Cerebellar cortex (tissue), 1 donor: ENCODE measurements around the gene DNAH17.
"Not testable (repeated sequence)": the region's sequence is repeated elsewhere in the genome, so short reads cannot be mapped to it uniquely, and the experiment has no call there.

ENCODE experiments used
- DNase-seq: peaks from one replicate; pipeline ENCODE4 v3.0.0-alpha.2; 2015; ENCODE audit warnings: low spot score

Gene DNAH17

DNA sequence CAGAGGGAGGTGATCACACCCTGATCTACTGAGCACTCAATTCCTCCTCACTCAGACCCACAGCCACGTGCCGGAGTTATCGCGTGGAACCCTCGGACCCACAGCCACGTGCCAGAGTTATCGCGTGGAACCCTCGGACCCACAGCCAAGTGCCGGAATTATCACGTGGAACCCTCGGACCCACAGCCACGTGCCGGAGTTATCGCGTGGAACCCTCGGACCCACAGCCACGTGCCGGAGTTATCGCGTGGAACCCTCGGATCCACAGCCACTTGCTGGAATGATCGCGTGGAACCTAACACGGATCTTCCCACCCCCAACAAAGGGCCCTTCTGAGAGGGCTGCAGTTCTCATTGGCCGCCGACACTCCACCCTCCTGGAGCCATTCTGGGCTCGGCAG lies 101.0 kb downstream of the DNAH17 start:
- DNase-seq, result no peak

DNA sequence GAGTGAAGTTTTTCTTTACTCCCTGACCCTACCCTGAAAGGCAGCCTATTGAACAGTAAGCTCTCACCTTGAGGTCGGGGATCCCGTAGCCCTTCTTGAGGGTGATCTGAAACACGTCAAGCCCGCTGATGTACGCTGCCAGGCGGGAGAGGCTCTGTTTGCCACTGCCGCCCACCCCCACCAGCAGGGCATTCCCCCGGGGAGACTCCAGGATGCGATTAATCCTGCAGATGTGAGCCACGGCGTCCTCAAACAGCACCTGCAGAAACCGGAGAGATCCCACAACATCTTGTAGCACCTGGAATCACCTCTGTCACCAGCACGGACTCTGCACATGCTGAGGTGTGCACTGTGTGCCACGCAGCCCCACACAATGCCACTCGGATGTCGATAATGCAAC lies 102.0 kb downstream of the DNAH17 start:
- DNase-seq, result no peak

DNA sequence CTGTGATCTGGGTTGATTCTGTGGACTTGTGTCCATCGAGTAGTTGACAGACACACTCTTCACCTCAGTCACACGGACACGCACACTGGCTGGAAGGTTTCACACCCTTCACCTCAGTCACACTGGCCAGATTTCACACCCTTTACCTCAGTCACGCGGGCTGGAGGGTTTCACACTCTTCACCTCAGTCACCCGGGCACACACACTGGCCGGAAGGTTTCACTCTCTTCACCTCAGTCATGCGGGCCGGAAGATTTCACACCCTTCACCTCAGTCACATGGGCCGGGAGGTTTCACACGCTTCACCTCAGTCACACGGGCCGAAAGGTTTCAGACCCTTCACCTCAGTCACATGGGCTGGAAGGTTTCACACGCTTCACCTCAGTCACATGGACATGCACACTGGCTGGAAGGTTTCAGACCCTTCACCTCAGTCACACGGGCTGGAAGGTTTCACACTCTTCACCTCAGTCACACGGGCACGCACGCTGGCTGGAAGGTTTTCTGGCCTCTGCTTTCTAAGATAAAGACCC lies 102.5 kb downstream of the DNAH17 start:
- no peak for DNase-seq

DNA sequence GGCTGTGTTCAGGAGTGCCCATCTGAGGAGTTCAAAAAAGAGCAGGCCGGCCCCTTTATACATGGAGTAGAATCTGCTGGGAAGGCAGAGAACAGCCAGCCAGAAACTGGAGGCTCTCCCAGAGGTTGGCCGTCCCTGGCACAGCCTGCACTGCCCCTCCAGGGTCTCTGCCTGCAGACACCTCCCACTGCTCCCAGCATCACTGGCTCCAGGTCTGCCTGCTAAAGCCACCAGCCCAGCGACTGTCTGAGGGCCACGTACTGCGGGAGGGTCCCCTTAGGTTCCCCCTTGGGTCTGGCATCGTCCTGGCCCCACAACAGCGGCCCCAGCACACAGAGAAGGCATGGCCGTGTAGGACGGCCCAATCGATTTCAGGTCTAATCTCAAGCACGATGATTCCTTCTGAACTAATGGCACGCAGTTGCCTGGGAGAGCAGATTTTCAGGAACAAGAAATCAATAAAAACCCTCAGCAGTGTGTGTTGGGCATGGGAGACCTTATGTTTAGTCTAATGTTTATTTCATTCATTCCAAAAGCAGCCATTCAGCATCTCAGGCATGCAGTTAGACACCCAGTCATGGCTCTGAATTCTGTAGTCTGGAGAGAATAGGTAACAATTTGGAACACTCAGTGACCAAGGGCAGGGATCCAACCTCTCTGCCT lies 103.1 kb downstream of the DNAH17 start:
- no peak for DNase-seq

DNA sequence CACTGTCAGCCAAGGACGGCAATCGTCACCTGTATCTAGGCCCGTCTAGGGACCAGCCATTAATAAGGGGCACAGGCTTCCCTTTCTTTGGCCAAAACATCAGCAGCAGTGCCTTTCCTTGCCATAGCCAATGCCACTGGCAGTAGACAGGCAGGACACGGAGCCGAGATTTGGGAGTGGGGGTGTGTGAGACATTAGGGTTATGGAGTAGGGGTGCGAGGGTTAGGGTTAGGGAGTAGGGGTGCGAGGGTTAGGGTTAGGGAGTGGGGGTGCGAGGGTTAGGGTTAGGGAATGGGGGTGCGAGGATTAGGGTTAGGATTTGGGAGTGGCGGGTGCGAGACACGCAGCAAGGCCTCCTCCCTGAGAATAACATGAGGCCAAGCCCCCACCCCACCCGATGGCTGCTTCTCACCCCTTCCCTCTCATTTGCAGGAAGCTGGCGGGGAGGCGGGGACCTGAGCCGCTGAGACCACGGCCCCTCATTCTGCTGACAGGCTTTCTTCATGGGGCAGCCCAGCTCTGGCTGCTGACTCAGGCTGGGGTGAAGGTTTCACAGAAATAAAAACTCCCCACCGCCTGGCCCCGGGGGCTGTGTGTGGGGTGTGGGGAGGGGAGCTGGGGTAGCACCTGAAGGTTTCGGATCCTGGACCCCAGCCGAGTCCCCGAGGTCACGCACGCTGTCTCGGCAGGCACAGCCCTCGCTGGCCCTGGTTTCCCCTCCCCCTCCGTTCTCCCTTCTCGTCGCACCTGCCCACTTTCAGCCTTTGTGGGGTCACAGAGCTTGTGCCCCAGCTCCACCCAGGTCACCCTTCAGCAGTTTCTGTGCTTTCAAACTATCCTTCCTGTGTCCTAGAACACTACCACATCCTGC lies 104.9 kb downstream of the DNAH17 start:
- no peak for DNase-seq

DNA sequence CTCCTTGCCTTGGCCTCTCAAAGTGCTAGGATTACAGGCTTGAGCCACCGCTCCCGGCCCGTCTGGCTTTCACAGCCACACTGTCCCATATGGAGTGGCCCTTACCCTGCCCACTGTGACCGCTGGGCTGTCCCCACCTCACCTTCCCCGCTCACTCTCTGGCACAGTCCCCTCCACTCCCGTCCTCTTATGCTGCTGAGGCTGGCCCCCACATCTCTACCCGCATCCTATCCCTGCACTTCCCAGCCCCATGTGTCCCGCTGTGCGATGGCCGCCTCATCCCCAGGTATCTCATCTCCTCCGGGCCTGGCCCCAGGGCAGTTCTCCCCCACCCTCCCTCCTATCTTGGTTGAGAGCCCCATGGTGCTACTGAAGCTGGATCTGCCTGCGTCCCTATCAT lies 105.6 kb downstream of the DNAH17 start:
- DNase-seq, result no peak

DNA sequence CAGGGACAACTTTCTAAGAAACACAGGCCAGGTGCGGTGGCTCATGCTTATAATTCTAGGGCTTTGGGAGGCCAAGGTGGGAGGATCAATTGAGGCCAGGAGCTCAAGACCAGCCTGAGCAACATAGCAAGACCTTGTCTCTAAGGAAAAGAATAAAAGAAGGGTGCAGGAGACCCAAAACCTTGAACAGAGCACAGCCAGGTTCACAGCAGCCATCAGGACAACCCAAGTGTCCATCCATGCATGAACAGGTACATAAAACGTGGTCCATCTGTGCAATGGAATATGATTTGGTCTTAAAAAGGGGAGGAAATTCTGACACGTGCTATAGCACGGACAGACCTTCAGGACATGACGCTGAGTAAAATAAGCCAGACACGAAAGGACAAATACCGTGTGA lies 107.8 kb downstream of the DNAH17 start:
- no peak for DNase-seq

DNA sequence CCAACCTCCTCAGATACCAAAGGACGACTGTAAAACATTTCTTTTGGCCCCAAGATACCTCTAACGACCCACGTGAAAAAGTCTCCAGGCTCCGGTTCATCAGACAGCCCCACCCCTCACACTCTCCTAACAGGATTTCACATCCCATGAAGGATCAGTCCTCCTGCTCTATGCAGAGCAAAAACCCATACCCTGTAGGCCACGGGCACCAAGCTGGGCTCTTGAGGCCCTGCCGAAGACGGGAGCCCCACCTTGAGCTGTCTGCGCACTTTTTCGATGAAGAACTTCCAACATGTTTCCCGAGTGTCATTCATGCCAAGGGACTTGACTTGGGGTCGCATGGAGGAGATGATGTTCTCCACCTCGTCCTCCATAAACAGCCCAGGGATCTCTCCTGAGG lies 108.8 kb downstream of the DNAH17 start:
- no peak for DNase-seq

DNA sequence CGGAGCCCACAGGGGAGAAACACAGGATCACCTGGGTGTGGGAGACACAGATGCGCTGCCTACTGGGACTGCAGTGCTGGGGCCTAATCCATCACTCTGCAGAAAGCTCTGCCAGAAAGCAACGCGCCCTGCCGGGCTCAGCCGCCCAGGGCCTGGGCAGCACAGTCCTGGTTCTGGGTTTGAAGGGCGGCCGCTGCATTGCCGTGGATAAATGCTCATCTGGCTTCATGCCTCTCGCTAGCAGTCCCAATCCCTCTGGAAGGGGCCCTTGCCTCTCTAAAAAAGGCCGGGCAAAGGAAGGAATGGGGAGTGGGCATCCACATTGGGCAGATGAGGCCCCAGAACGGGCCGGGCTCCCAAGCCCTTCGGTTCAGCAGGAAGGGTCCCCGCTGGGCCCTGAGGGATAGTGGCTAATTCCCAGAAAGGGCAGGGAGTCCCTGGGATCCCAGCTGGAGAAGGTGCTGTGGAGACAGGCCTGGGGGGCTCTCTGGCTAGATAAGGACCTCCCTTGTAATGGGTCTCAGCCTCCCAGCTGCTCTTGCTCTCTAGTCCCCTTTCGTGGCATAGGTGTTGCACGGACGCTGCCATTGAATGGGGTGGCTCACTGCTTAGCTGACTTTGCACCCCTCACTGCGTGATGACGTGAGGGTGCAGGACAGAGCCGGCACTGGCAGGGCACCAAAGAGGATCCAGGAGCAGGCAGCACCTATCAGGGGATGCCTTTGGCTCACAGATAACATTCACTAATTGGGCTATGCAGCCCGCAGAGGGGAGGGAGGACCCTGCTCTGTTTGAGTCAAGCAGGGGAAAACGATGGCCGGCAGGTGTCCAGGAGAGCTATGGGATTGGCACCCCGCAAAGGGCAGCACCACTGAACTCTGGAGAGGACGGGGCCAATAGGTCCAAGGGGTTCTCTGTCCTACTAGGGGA lies 110.1 kb downstream of the DNAH17 start:
- no peak for DNase-seq

DNA sequence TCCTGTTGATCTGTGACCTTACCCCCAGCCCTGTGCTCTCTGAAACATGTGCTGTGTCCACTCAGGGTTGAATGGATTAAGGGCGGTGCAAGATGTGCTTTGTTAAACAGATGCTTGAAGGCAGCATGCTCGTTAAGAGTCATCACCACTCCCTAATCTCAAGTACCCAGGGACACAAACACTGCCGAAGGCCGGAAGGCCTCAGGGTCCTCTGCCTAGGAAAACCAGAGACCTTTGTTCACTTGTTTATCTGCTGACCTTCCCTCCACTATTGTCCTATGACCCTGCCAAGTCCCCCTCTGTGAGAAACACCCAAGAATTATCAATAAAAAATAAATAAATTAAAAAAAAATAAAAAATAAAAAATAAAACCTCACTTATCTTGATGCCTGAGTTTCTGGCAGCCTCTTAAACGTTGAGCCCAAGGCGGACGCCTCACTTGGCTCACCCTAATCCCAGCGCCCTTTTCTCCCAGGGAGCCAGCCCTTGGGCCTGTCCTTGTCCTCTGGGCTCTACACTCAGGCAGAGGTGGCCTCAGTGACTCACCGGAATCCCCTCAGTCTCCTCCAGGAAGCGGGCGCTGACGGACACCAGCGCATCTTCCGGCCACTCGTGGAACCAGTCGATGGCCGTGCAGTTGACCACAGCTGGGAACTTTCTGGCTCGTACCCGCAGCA lies 110.9 kb downstream of the DNAH17 start:
- not testable (repeated sequence) for DNase-seq

DNA sequence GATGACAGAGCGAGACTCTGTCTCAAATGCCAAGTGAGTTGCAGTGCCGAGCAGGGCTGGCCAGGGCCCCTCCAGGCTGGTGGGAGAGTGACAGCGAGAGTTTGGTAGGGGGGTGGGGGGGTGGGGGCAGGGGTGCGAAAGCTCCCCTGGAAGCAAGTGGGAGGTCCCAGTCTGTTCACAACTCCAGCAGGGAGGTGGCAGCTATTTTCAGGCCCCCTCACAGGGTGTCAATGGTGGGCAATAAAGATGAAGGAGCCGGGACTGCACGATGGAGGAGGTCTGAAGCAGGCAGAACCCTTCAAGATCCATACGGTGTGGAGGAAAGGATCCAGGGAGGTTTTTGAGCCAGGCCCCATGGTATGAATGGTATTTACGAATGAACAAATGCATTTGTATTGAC lies 115.0 kb downstream of the DNAH17 start:
- no peak for DNase-seq

DNA sequence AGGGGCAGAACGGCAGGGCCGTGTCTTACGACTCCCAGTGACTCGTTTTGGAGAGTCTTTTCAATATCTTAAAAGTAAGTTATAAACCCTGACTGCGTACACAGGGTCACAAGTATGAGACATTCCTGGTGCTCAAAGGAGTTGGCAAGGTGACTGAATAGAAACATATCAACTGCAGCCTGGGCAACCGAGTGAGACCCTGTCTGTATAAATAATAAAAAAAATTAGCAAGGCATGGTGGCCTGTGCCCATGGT lies 115.5 kb downstream of the DNAH17 start:
- no peak for DNase-seq

DNA sequence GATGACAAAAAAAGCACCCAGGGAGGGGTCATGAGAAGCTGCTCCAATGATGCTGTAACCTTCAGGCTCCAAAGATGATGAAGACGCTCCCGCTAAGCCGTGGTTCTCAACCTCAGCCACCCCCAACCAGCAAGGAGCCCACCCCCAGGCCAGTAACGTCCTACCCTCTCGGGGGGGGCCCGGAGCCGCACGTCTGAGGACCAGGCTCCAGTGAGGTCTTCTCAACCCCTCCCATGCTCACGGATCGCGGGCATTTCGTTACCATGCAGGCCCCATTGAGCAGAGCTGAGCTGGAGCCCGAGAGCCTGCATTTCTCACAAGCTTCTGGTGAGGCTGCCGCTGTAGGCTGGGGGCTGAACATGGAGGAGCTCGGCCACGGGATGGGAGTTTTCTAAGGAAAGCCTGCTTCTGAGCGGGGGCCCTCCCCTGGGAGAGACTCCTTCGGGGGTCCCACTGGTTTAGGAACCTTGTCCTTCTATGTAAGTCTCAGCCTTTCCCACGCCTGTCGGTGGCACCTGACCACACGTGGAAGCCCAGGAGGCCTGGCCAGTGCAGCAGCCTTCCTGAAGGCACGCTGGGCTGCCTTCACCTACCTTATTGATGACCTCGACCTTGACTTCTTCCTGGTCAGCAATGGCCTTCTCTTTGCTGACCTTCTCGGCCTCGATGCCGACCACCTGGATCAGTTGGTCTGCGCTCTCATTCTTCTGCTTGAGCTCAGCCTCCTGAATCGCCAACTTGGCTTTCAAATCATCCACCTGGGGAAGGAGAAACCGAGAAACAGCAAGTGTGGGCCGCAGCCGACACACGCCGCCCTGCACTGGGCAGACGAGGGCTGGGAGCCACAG lies 116.0 kb downstream of the DNAH17 start:
- no peak for DNase-seq

DNA sequence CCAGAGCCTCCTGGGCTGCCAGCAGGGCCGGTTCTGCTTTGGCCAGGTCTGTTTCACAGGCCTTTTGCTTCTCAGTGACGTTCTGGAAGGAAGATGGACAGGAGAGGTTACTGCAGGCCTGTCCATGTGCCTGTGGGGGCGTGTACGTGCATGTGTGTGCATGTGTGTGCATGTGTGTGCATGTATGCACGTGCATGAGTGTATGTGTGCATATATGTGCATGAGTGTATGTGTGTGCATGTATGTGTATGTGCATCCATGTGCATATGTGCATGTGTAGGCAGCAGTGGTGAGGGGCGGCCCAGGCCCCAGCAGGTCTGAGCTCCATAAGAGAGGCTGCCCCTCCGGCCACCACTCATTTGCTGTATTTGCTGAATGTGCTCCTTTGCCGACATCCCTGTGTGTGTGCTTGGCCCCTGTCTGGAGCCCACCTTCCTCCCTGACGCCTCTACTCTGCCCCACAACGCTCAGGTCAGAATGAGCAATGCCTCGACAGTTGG lies 117.0 kb downstream of the DNAH17 start:
- no peak for DNase-seq

DNA sequence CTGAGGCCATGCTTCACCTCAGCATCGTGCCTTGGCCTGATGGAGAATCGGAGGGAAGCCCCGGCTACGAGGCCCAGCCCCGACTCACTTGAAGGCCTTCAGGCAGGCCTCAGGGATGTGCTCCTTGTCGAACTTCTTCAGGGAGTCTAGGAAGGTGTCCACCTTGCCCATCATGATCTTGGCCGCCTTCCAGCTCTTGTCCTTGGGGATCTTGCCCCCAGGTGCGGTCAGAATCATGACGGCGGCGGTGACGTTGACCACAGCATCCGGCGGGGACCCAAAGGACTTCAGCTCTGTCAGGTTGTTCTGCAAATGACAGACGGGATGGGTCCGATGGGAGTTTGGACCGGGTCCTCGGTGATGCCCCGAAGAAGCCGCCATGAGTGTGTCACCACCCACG lies 117.5 kb downstream of the DNAH17 start:
- DNase-seq, result no peak

DNA sequence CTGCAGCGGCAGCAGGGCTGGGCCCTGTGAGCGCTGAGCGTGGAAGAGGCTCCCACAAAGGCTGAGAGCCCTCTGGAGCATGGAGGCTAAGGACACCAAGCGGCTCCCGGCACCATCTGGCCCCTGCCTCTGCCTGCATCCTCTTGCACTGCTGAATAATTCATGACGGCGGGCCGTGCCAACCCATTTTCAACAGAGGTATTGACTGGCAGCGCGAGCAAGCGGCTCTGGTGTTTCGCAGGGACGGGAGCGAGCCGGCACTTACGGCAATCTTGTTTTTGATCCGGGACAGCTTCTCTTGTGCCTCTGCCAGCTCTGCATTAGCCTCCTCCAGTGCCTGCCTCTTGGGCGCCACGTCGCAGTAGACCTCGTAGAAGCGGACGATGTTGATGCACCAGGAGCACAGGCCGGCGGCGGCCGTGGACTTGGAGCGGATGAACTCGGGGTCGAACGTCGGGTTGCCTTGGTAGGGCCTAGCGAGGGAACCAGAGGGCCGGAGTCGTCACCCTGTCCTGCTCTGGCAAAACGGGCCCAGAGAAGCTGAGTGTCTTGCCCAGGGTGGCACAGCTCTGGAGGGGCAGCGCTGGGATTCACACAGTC lies 118.4 kb downstream of the DNAH17 start:
- DNase-seq, result peak; percentile 55

DNA sequence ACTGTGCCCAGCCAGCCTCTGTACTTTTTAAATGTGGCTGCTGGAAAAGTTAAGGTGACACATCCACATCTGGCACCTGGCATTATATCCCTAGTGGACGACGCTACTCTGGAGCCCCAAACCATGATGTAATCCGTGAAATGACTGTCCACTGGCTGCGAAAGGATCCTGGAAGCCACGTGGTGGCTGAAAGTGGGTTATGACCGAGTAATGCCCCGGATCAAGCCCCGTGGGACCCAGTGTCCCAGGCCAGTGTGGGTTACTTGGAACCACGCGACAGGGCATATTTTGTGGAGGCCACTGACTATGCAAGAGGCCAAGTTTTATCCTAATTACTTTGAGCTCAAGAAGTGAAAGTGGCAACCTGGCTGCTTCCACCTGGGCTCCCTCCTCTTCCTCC lies 119.1 kb downstream of the DNAH17 start:
- no peak for DNase-seq

DNA sequence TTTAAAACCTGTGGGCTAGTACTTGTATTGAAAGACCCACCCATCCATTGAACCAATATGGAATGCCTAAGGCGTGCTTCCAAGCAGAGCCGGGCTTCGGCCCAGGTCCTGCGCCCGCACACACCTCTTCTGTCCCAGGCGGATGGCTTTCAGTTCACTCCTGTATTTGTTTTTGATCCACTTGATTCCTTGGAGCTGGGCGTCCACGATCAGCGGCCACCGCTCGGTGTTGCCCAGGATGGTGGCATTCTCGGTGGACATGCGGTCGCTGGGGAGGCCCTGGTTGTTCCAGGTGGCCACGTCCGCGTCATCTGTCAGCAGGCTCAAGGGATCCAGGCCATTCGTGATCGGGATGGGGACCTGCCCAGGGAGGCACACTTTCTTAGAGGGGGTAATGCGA lies 122.8 kb downstream of the DNAH17 start:
- no peak for DNase-seq

DNA sequence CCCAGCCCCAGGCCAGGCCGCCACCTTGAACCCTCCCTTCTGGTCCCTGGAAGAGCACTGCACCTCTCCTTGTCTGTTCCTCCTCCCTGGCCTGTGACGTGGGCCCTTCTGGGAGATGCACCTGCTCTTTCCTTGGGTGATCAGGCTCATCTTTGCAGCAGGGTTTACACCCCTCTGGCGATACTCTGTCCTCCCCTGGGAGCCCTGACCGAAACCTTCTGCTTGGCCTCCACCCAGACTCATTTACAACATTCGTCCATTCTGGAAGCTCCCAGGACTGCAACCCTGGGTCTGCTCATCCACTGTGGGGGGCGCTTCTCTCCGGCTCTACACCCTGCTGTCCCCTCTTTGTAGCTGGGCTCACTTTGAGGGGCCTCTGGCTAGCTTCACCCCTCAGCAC lies 125.4 kb downstream of the DNAH17 start:
- DNase-seq, result no peak

DNA sequence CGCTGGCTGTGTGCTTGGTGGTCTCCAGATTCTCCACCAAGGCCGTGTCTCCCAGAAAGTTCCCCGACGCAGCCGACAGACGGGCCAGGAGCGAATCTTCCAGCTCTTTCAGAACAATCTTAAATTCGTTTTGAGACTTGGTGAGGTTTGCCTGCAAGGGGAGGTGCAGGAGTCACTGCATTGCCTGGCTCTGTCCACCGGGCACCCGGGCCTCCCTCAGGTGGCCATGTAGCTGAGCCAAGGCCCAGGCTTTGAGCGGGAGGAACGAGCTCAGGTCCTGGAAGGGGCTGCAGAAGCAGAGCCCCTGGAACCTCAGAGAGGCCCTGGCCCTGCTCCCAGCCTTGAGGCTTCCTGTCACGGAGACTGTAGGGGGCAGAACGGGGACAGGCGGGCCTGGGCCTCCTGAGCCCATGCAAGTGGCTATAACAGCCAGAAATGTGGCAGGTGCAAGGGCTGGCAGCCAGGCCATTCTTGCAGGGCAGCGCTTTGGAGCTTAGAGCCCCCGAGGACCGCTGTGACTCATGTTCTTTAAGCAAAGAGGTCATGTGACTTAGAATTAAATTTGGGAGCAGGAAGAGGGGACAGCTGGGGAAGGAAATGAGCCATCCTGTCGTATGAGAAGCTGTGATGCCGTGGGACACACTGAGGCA lies 126.4 kb downstream of the DNAH17 start:
- DNase-seq, result peak; percentile 73
